Liver (tissue), 9 donors: Measurements from ENCODE around the gene UMPS. TPM values are rescaled to one million over a fixed set of nuclear protein-coding genes. Genes with fewer than 3 reads are reported as not detected.

Experiments used
- DNase-seq: peaks from one replicate; pipeline ENCODE4 v3.0.0-alpha.2; 2017; ENCODE audit warnings: low spot score
- H3K27ac ChIP-seq, 2 donors: one replicate each; pipeline ENCODE4 v1.7.0; 2013; ENCODE audit warnings: inconsistent platforms in 2 of 2, low read length in 2 of 2, control low read depth in 1 of 2, low read depth in 1 of 2, mild to moderate bottlenecking in 1 of 2
- H3K27me3 ChIP-seq, 4 donors: one replicate each; pipeline versions ENCODE4 v1.6.1 to v1.7.0; 2013; ENCODE audit warnings: low read length in 3 of 4, inconsistent platforms in 1 of 4, mild to moderate bottlenecking in 1 of 4, moderate library complexity in 1 of 4; ENCODE audit not compliant: control insufficient read depth in 4 of 4, insufficient read depth in 4 of 4
- H3K36me3 ChIP-seq, 4 donors: one replicate each; pipeline versions ENCODE4 v1.6.1 to v1.7.0; 2013; ENCODE audit warnings: low read length in 3 of 4, mild to moderate bottlenecking in 3 of 4, low read depth in 1 of 4, moderate library complexity in 1 of 4; ENCODE audit not compliant: control insufficient read depth in 4 of 4, insufficient read depth in 3 of 4
- H3K4me1 ChIP-seq, 4 donors: one replicate each; pipeline versions ENCODE4 v1.6.1 to v1.7.0; 2013; ENCODE audit warnings: low read length in 3 of 4, mild to moderate bottlenecking in 3 of 4, moderate library complexity in 1 of 4; ENCODE audit not compliant: control insufficient read depth in 4 of 4, insufficient read depth in 4 of 4
- H3K4me3 ChIP-seq, 3 donors: one replicate each; pipeline versions ENCODE4 v1.6.1 to v1.7.0; 2013; ENCODE audit warnings: low read length in 3 of 3, control low read depth in 1 of 3, low read depth in 1 of 3, mild to moderate bottlenecking in 1 of 3
- H3K9ac ChIP-seq, 2 donors: one replicate each; pipeline ENCODE4 v1.7.0; 2013; ENCODE audit warnings: low read length in 2 of 2, mild to moderate bottlenecking in 2 of 2, moderate library complexity in 2 of 2, control low read depth in 1 of 2, low read depth in 1 of 2
- H3K9me3 ChIP-seq, 4 donors: one replicate each; pipeline versions ENCODE4 v1.6.1 to v1.7.0; 2013; ENCODE audit warnings: low read length in 3 of 4; ENCODE audit not compliant: control insufficient read depth in 4 of 4
- ATF3 ChIP-seq: IDR thresholded peaks from 2 replicates; pipeline ENCODE4 v1.6.1; 2016; ENCODE audit warnings: antibody characterized with exemption
- CTCF ChIP-seq: fragments of 150-350 bp; IDR thresholded peaks from 2 replicates; pipeline ENCODE4 v1.5.1; 2017; ENCODE audit warnings: improper control_type of control experiment, low read depth, low read length; ENCODE audit not compliant: missing input control
- EGR1 ChIP-seq, 2 donors: IDR thresholded peaks; 2 replicates each; pipeline ENCODE4 v1.6.1; 2016 to 2018; ENCODE audit warnings: antibody characterized with exemption in 2 of 2, low read depth in 2 of 2
- FOXA1 ChIP-seq: IDR thresholded peaks from 2 replicates; pipeline ENCODE4 v1.6.1; 2016; ENCODE audit warnings: antibody characterized with exemption
- FOXA2 ChIP-seq: IDR thresholded peaks from 2 replicates; pipeline ENCODE4 v1.6.1; 2016; ENCODE audit warnings: antibody characterized with exemption
- GABPA ChIP-seq, 2 donors: IDR thresholded peaks in 1 of 2; conservative IDR thresholded peaks in 1 of 2; 2 replicates each; pipeline ENCODE4 v1.6.1; 2016; ENCODE audit warnings: antibody characterized with exemption in 2 of 2, mild to moderate bottlenecking in 1 of 2, moderate library complexity in 1 of 2
- HNF4G ChIP-seq: IDR thresholded peaks from 2 replicates; pipeline ENCODE4 v1.6.1; 2016; ENCODE audit warnings: antibody characterized with exemption
- JUND ChIP-seq, 2 donors: IDR thresholded peaks; 2 replicates each; pipeline ENCODE4 v1.6.1; 2016; ENCODE audit warnings: antibody characterized with exemption in 2 of 2
- MAX ChIP-seq: IDR thresholded peaks from 2 replicates; pipeline ENCODE4 v1.6.1; 2016; ENCODE audit warnings: antibody characterized with exemption
- NR2F2 ChIP-seq: IDR thresholded peaks from 2 replicates; pipeline ENCODE4 v1.6.1; 2016; ENCODE audit warnings: antibody characterized with exemption
- RAD21 ChIP-seq, 2 donors: IDR thresholded peaks; 2 replicates each; pipeline ENCODE4 v1.6.1; 2016; ENCODE audit warnings: antibody characterized with exemption in 2 of 2, mild to moderate bottlenecking in 2 of 2
- REST ChIP-seq: IDR thresholded peaks from 2 replicates; pipeline ENCODE4 v1.6.1; 2016; ENCODE audit warnings: antibody characterized with exemption, mild to moderate bottlenecking
- RXRA ChIP-seq, 2 donors: IDR thresholded peaks; 2 replicates each; pipeline ENCODE4 v1.6.1; 2017 to 2018; ENCODE audit warnings: antibody characterized with exemption in 2 of 2, mild to moderate bottlenecking in 1 of 2
- SP1 ChIP-seq: IDR thresholded peaks from 2 replicates; pipeline ENCODE4 v1.6.1; 2018; ENCODE audit warnings: antibody characterized with exemption, mild to moderate bottlenecking
- TAF1 ChIP-seq: conservative IDR thresholded peaks from 2 replicates; pipeline ENCODE4 v1.6.1; 2016; ENCODE audit warnings: antibody characterized with exemption, mild to moderate bottlenecking
- YY1 ChIP-seq: IDR thresholded peaks from 2 replicates; pipeline ENCODE4 v1.6.1; 2016; ENCODE audit warnings: antibody characterized with exemption, mild to moderate bottlenecking
- ZBTB33 ChIP-seq: IDR thresholded peaks from 2 replicates; pipeline ENCODE4 v1.6.1; 2016; ENCODE audit warnings: antibody characterized with exemption
- WGBS: extraction: QIAGEN DNeasy Blood & Tissue Kit; methylation state at CpG from one replicate; pipeline ENCODE4 v1.1.7; 2013; 5-methylcytosine and 5-hydroxymethylcytosine counted together
- polyA plus RNA-seq, 2 donors: library from polyadenylated mRNA; stranded (reverse) in 1 of 2; unstranded in 1 of 2; fragments of 200-250 nt in 1 of 2; fragments of >200 nt in 1 of 2; fragmentation: Nextera tagmentation in 1 of 2; extraction: Ambion mirVana in 1 of 2; gene quantifications; one replicate each; pipeline versions ENCODE4 v1.2.1 to v1.2.3, GENCODE V29; 2013 to 2015
- total RNA-seq, 2 donors: library from RNA; depleted of rRNA; stranded (reverse); fragments of >200 nt; gene quantifications; one replicate each; pipeline ENCODE4 v1.2.3, GENCODE V29; 2014
- donor health status: healthy.
- donor health status: healthy.
- donor health status: healthy.
- donor health status: healthy.
- donor health status: healthy.

Gene UMPS
- total and polyA plus RNA-seq, 4 donors, result 21.3 to 39.4 (median 26.0) TPM

GRCh38 chr3:124777762-124778470 is 47.7 kb downstream of the UMPS start:
- H3K4me3 ChIP-seq, result no peak overlapping the region
- TF ChIP-seq NR2F2 (no peak), ZBTB33 (no peak), CTCF (no peak), MAX (no peak), SP1 (no peak), GABPA (IDR thresholded peaks at IDR 0.05 in 1 of 2, conservative IDR thresholded peaks at IDR 0.05 in 1 of 2) (no peak), JUND (IDR thresholded peaks at IDR 0.05) (no peak), TAF1 (no peak), EGR1 (IDR thresholded peaks at IDR 0.05; ENCODE audit: low read depth in 2 of 2) (no peak), FOXA1 (no peak), RXRA (IDR thresholded peaks at IDR 0.05) (no peak), RAD21 (IDR thresholded peaks at IDR 0.05) (no peak), YY1 (no peak), FOXA2 (no peak), ATF3 (no peak), HNF4G (no peak), REST (no peak)
- H3K4me1 ChIP-seq, result peaks cover 0 to 20% (median 17%) of the 10 kb centered on the region in 4 donors
- H3K36me3 ChIP-seq, result peaks cover 0 to 6% (median 5%) of the 10 kb centered on the region in 4 donors
- no peaks in the 10 kb centered on the region for H3K9me3 ChIP-seq
- no peak for DNase-seq
- H3K27ac ChIP-seq, result no peak overlapping the region
- H3K27me3 ChIP-seq, result no peaks in the 10 kb centered on the region
- 74% methylated on average over 5 of the region's 5 CpGs for WGBS
- H3K9ac ChIP-seq, result no peak overlapping the region
